Kidney (tissue), 14 donors: ENCODE results near the gene CACNA1S. TPM values are rescaled to one million over a fixed set of nuclear protein-coding genes. Genes with fewer than 3 reads are reported as not detected.
A peak's percentile ranks its signal among the peaks of the same experiment; 100 is the strongest.

Source experiments
- DNase-seq, 5 donors: peaks; one replicate each; pipeline ENCODE4 v3.0.0-alpha.2; 2013 to 2020
- FAIRE-seq: peaks from 2 replicates; lab custom pipeline; 2012; peaks lifted over from hg19 to GRCh38; lab: Jason Lieb, UNC
- H3K27ac ChIP-seq, 2 donors: one replicate each; pipeline ENCODE4 v1.7.0; 2013; ENCODE audit warnings: low read depth in 2 of 2, low read length in 2 of 2, inconsistent platforms in 1 of 2
- H3K27me3 ChIP-seq: one replicate; pipeline ENCODE4 v1.7.1; 2013; ENCODE audit warnings: low read length, inconsistent platforms; ENCODE audit not compliant: control insufficient read depth, insufficient read depth
- H3K36me3 ChIP-seq, 3 donors: one replicate each; pipeline versions ENCODE4 v1.7.0 to v1.7.1; 2013; ENCODE audit warnings: low read length in 3 of 3, control low read depth in 1 of 3, inconsistent platforms in 1 of 3; ENCODE audit not compliant: insufficient read depth in 3 of 3, control insufficient read depth in 2 of 3
- H3K4me1 ChIP-seq, 3 donors: one replicate each; pipeline versions ENCODE4 v1.7.0 to v1.7.1; 2013; ENCODE audit warnings: low read length in 3 of 3, inconsistent platforms in 1 of 3, low read depth in 1 of 3; ENCODE audit not compliant: control insufficient read depth in 2 of 3, insufficient read depth in 2 of 3
- H3K4me3 ChIP-seq, 3 donors: one replicate each; pipeline versions ENCODE4 v1.7.0 to v1.8.1; 2013; ENCODE audit warnings: low read length in 3 of 3, control low read depth in 1 of 3, inconsistent platforms in 1 of 3
- H3K9ac ChIP-seq, 3 donors: one replicate each; pipeline versions ENCODE4 v1.7.0 to v1.7.1; 2013; ENCODE audit warnings: low read length in 3 of 3, control low read depth in 1 of 3, inconsistent platforms in 1 of 3
- H3K9me3 ChIP-seq, 3 donors: one replicate each; pipeline versions ENCODE4 v1.7.0 to v1.7.1; 2013; ENCODE audit warnings: low read length in 3 of 3, control low read depth in 1 of 3, inconsistent platforms in 1 of 3; ENCODE audit not compliant: control insufficient read depth in 2 of 3, insufficient read depth in 1 of 3
- intact Hi-C: fragments of 100-400 bp; cut with DNase I; formaldehyde crosslinking; loops from one replicate; pipeline ENCODE4 v1.11.1; 2022
- polyA plus RNA-seq: library from polyadenylated mRNA; stranded (reverse); fragments of 350-450 nt; fragmentation: Illumina TruSeq; extraction: RNeasy Lipid Tissue Mini Kit (QIAGEN cat#74804); gene quantifications from one replicate; pipeline ENCODE4 v1.2.3, GENCODE V29; 2014; ENCODE audit warnings: low read depth, low replicate concordance; ENCODE audit not compliant: insufficient read depth
- total RNA-seq: library from RNA; stranded (reverse); fragmentation: NEBNext Ultra II Directional; extraction: Animal tissue kit (Norgen Biotek cat#: 25700); gene quantifications from one replicate; pipeline ENCODE4 v1.2.1, GENCODE V29; 2021
- TF ChIP-seq, protein P1 (sequence below): IDR thresholded peaks from 3 replicates; pipeline ENCODE4 v1.5.1; 2012; ENCODE audit warnings: mild to moderate bottlenecking, moderate library complexity, borderline replicate concordance; ENCODE audit not compliant: insufficient read depth; ENCODE audit errors: extremely low read depth
- donor health status: control.
- donor health status: control.
- donor health status: control.
- donor health status: control.
- donor health status: control.
- donor health status: DM: yes; HTN: yes; CAD: no.
- donor health status: Normal renal cell carcinoma (clear cell type).

CACNA1S gene
- total and polyA plus RNA-seq, 2 donors from 2014 or later = 0.41 TPM; not detected in 1

DNA sequence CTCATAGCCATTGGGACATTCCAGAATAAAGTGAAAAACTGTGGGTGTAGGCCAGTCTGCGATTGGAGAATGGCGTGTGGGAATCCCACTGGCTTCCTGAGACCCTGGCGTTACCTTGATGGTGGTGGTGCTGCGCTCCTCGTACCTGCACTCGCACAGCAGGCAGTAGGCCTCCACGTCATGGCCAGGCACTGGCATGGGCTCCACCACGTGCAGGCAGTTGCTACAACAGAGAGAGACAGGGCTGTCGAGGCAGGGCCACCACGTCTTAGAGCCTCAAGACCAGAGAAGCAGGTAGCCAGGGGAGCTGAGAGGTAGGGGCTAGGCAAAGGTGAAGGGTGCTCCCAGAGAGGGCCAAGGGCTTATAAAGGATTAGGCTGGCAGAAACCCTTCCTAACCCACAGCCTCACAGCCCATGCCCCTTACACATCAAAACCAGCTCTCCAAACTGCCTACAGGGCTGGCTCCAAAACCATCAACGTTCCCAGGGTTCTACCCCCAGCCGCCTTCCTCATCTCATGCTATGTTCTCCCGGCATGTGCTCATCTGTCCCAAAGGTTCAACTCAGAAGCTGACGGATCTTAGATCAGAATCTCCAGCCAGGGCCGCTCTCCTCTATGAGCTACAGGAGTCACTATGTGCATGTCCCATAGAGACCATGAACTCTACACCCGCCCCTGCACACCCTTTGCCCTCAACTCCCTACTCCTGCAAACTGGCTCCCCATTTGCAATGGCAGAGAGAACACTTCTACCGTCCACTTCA lies 34.6 kb upstream of the CACNA1S start:
- H3K4me3 ChIP-seq = no peak overlapping the region
- H3K4me1 ChIP-seq = no peaks in the 10 kb centered on the region
- no peak overlapping the region for H3K9ac ChIP-seq
- H3K27ac ChIP-seq = no peak overlapping the region
- no peak for FAIRE-seq
- peaks cover 7 to 40% (median 39%) of the 10 kb centered on the region in 3 donors for H3K36me3 ChIP-seq
- intact Hi-C loops = no loop called here
- peak in 1 of 5 donors; percentile 68 for DNase-seq
- no peaks in the 10 kb centered on the region for H3K27me3 ChIP-seq
- TF ChIP-seq, protein P1, sequence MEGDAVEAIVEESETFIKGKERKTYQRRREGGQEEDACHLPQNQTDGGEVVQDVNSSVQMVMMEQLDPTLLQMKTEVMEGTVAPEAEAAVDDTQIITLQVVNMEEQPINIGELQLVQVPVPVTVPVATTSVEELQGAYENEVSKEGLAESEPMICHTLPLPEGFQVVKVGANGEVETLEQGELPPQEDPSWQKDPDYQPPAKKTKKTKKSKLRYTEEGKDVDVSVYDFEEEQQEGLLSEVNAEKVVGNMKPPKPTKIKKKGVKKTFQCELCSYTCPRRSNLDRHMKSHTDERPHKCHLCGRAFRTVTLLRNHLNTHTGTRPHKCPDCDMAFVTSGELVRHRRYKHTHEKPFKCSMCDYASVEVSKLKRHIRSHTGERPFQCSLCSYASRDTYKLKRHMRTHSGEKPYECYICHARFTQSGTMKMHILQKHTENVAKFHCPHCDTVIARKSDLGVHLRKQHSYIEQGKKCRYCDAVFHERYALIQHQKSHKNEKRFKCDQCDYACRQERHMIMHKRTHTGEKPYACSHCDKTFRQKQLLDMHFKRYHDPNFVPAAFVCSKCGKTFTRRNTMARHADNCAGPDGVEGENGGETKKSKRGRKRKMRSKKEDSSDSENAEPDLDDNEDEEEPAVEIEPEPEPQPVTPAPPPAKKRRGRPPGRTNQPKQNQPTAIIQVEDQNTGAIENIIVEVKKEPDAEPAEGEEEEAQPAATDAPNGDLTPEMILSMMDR = no peak
- H3K9me3 ChIP-seq = no peaks in the 10 kb centered on the region

DNA sequence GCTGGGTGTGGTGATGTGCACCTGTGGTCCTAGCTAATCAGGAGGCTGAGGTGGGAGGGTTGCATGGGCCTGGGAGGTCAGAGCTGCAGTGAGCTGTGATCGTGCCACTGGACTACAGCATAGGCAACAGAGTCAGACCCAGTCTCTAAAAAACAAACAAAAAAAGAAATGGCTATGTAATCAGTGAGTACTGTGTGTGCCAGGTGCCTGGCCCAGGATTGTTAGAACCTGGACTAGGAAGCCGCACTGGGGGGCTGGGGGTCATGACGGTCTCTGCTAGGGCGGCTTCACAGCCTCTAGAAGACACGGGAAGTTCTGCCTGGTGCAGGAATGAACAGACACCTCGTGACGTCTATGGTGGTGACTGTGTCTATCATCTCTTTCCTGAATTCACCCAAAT lies 33.6 kb upstream of the CACNA1S start:
- intact Hi-C loops = no loop called here
- no peaks in the 10 kb centered on the region for H3K27me3 ChIP-seq
- no peak overlapping the region for H3K4me3 ChIP-seq
- TF ChIP-seq, protein P1 = no peak
- H3K9ac ChIP-seq = no peak overlapping the region
- H3K4me1 ChIP-seq = no peaks in the 10 kb centered on the region
- DNase-seq = peak in 1 of 5 donors; percentile 7
- H3K9me3 ChIP-seq = no peaks in the 10 kb centered on the region
- H3K27ac ChIP-seq = no peak overlapping the region
- H3K36me3 ChIP-seq = peaks cover 7 to 48% (median 41%) of the 10 kb centered on the region in 3 donors
- no peak for FAIRE-seq

DNA sequence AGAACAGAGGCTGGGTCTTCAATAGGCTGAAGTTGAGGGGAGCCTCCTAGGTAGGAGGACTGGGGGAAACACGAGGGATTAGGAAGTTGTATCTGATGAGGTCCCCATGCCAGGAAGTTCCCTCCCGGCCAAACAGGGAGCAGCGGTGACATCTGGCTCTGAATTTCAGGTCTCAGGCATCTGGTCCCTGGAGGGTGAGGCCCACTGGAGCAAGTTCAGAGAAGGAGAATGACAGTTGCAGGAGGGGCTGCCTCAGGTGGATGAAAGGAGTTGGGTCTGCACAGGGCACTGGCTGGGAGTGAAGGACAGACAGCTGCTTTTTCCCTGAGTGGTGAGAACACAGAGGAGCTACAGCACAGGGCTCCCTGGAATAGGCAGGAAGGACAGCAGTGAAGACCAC lies 32.9 kb upstream of the CACNA1S start:
- DNase-seq (peak in 1 of 5 donors; percentile 39), FAIRE-seq (no peak)
- no peak overlapping the region for H3K27ac ChIP-seq
- TF ChIP-seq, protein P1 = no peak
- no peaks in the 10 kb centered on the region for H3K9me3 ChIP-seq
- H3K27me3 ChIP-seq = no peaks in the 10 kb centered on the region
- no peak overlapping the region for H3K9ac ChIP-seq
- no peak overlapping the region for H3K4me3 ChIP-seq
- peaks cover 7 to 48% (median 38%) of the 10 kb centered on the region in 3 donors for H3K36me3 ChIP-seq
- intact Hi-C loops = no loop called here
- H3K4me1 ChIP-seq = no peaks in the 10 kb centered on the region
